Tibial nerve (tissue), 3 donors: Measurements from ENCODE around the gene AP1G1.

ENCODE experiments used
- POLR2A ChIP-seq, 2 donors: fragments of 450-650 bp; IDR thresholded peaks; one replicate each; pipeline ENCODE4 v1.6.1; 2017; ENCODE audit warnings: antibody characterized with exemption in 2 of 2, mild to moderate bottlenecking in 2 of 2, moderate library complexity in 2 of 2
- TF ChIP-seq, protein P1 (sequence below), 5 experiments: fragments of 200-600 bp in 3 of 5; fragments of 450-650 bp in 2 of 5; sonication (generic) in 3 of 5; IDR thresholded peaks; one replicate each; pipeline ENCODE4 v1.5.1; 2016 to 2019; ENCODE audit warnings: antibody characterized with exemption in 5 of 5, mild to moderate bottlenecking in 3 of 5, moderate library complexity in 2 of 5

DNA sequence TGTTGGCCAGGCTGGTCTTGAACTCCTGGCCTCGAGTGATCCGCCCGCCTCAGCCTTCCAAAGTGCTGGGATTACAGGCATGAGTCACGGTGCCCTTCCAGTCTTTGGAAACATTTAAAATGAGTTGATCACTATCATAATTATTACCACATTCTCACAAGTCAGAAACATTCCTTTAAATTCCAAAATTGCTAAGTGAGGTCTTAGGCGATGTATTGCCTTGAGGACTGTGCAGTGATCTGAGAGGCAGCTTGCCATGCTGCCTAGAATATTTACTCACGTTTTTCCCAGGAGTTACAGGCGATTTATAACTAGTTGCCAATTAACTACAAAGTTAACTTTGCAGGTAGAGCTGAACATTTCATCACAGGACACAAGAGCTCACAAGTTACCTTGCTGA lies 31.4 kb upstream of the AP1G1 start:
- no peak for TF ChIP-seq POLR2A (IDR thresholded peaks at IDR 0.05)
- TF ChIP-seq, protein P1, sequence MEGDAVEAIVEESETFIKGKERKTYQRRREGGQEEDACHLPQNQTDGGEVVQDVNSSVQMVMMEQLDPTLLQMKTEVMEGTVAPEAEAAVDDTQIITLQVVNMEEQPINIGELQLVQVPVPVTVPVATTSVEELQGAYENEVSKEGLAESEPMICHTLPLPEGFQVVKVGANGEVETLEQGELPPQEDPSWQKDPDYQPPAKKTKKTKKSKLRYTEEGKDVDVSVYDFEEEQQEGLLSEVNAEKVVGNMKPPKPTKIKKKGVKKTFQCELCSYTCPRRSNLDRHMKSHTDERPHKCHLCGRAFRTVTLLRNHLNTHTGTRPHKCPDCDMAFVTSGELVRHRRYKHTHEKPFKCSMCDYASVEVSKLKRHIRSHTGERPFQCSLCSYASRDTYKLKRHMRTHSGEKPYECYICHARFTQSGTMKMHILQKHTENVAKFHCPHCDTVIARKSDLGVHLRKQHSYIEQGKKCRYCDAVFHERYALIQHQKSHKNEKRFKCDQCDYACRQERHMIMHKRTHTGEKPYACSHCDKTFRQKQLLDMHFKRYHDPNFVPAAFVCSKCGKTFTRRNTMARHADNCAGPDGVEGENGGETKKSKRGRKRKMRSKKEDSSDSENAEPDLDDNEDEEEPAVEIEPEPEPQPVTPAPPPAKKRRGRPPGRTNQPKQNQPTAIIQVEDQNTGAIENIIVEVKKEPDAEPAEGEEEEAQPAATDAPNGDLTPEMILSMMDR (IDR thresholded peaks at IDR 0.05), result no peak
